ENCODE measurements around the gene JARID2.

The JARID2 gene

DNA sequence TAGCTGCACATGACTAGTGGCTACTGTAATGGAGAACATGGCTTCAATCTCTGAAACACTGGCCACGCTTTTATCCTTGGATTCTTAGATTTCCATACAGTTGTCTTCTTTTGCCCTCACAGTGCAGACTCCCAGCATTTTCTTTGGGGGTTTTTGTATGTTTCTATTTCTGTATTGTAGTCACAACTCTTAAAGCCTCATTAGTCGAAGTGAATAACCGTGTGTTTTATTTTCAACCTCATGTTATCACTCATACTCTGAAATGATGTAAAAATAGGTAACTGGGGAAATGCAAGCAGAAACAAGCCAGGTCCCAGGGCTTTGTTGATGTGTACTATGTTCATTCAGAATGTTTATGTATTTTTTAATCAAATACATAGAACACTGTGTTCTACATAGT is 162.9 kb downstream of the JARID2 start:
- no peak for TF ChIP-seq FOXP2 (optimal IDR thresholded peaks at IDR 0.05; ENCODE audit: borderline replicate concordance, extremely low read depth, extremely low read length, insufficient read depth)

DNA sequence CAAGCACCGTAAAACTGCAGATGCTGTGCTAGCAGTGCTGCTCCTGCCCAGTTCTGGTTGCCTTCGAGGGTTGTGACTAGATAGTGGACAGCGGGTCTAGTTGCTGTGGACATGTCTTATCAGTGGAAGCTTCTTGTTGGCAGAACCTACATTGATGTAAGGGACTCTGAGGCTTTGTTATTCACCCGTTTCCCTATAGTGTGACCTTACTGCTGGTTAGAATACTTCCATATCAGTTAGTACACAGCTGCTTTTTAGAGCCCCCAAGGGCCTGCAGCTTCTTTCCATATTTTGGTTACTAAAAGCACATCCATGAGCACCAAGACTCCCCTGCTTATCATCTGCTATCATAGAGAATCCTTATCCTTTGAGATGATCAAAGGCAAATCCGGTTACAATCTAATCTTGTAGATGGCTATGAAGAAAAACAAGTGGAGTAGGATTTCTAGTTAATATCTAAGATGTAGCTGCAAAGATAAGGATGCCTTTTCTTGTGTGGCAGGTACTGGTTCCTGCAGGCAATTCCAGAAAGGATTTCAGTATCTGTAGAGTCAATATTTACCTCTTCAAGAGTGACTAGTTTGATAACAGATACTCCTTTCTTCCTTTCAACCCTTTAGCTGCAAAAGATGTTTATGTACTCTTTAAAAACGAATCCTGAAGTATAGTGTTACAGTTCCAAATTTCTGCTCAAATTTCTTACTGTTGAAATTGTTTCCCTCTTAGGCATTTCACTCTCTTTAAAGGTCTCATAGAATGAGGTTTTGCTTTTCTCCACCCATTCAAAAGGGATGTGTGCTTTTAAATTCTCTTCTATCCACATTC is 163.6 kb downstream of the JARID2 start:
- TF ChIP-seq FOXP2 (optimal IDR thresholded peaks at IDR 0.05; ENCODE audit: borderline replicate concordance, extremely low read depth, extremely low read length, insufficient read depth): no peak
- TF ChIP-seq, protein P1, sequence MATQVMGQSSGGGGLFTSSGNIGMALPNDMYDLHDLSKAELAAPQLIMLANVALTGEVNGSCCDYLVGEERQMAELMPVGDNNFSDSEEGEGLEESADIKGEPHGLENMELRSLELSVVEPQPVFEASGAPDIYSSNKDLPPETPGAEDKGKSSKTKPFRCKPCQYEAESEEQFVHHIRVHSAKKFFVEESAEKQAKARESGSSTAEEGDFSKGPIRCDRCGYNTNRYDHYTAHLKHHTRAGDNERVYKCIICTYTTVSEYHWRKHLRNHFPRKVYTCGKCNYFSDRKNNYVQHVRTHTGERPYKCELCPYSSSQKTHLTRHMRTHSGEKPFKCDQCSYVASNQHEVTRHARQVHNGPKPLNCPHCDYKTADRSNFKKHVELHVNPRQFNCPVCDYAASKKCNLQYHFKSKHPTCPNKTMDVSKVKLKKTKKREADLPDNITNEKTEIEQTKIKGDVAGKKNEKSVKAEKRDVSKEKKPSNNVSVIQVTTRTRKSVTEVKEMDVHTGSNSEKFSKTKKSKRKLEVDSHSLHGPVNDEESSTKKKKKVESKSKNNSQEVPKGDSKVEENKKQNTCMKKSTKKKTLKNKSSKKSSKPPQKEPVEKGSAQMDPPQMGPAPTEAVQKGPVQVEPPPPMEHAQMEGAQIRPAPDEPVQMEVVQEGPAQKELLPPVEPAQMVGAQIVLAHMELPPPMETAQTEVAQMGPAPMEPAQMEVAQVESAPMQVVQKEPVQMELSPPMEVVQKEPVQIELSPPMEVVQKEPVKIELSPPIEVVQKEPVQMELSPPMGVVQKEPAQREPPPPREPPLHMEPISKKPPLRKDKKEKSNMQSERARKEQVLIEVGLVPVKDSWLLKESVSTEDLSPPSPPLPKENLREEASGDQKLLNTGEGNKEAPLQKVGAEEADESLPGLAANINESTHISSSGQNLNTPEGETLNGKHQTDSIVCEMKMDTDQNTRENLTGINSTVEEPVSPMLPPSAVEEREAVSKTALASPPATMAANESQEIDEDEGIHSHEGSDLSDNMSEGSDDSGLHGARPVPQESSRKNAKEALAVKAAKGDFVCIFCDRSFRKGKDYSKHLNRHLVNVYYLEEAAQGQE (IDR thresholded peaks at IDR 0.05; ENCODE audit: insufficient read depth in 1 of 2, low read depth in 2 of 2, low read length in 2 of 2): no peak
- no peak for TF ChIP-seq POLR2AphosphoS5 (IDR thresholded peaks at IDR 0.05; ENCODE audit: low read depth, low read length)
- no peak for TF ChIP-seq SIN3A (IDR thresholded peaks at IDR 0.05; ENCODE audit: borderline replicate concordance, insufficient read depth, low read length)
- no peak for TF ChIP-seq TAF1 (IDR thresholded peaks at IDR 0.05; ENCODE audit: borderline replicate concordance, insufficient read depth, low read length)

DNA sequence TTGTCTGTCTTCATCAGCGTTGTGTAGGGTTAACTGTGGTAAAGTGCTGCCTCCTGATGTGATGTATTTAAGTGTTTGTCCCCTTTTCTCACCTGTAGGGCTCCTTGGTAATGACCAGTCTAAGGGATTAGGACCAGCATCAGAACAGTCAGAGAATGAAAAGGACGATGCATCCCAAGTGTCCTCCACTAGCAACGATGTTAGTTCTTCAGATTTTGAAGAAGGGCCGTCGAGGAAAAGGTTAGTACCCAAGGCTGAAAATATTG is 164.2 kb downstream of the JARID2 start:
- TF ChIP-seq FOXP2 (optimal IDR thresholded peaks at IDR 0.05; ENCODE audit: borderline replicate concordance, extremely low read depth, extremely low read length, insufficient read depth): no peak
- no peak for TF ChIP-seq TAF1 (IDR thresholded peaks at IDR 0.05; ENCODE audit: borderline replicate concordance, insufficient read depth, low read length)
- TF ChIP-seq, protein P1 (IDR thresholded peaks at IDR 0.05; ENCODE audit: insufficient read depth in 1 of 2, low read depth in 2 of 2, low read length in 2 of 2): no peak

DNA sequence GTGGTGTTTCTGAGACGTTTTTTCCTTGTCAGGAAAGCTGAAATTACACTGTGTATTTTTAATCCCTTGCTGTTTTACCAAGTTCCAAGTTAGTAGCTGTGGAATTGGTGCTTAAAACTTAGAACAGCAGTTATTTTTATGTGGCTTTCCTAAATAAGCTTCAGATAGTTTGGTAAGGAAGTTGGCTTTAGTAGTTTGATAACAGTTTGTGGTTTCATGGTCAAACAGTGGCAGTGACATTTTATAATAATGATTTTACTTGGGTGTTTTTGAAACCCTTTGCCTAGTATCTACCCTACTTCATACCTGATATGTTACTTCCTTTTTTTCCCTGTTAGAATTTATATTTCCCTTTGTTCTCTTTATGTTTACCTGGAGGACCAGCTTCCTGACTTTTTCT is 164.9 kb downstream of the JARID2 start:
- TF ChIP-seq POLR2AphosphoS5 (IDR thresholded peaks at IDR 0.05; ENCODE audit: low read depth, low read length): no peak
- no peak for TF ChIP-seq FOXP2 (optimal IDR thresholded peaks at IDR 0.05; ENCODE audit: borderline replicate concordance, extremely low read depth, extremely low read length, insufficient read depth)
- TF ChIP-seq SIN3A (IDR thresholded peaks at IDR 0.05; ENCODE audit: borderline replicate concordance, insufficient read depth, low read length): no peak

DNA sequence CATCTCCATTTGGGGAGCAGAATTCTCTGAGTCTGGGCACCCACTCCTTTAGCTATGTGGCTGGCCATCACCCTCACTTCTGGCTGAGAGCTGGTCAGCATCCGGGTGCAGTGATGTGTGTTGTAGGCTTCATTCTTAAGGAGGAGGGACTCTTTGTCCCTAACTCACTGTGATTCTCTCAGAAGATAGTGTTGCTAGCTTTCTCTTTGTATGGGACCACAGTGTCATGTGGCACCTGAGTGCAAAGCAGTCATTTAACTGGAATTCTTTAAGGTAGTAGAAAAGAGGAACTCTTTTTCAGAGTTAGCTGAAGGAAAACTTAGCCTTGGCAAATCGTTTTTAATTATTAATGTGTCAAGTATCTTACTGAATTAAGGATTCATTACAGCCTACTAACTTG is 165.9 kb downstream of the JARID2 start:
- TF ChIP-seq SIN3A (IDR thresholded peaks at IDR 0.05; ENCODE audit: borderline replicate concordance, insufficient read depth, low read length) (no peak), POLR2AphosphoS5 (IDR thresholded peaks at IDR 0.05; ENCODE audit: low read depth, low read length) (no peak), TAF1 (IDR thresholded peaks at IDR 0.05; ENCODE audit: borderline replicate concordance, insufficient read depth, low read length) (no peak), FOXP2 (optimal IDR thresholded peaks at IDR 0.05; ENCODE audit: borderline replicate concordance, extremely low read depth, extremely low read length, insufficient read depth) (no peak)
- TF ChIP-seq, protein P1 (IDR thresholded peaks at IDR 0.05; ENCODE audit: insufficient read depth in 1 of 2, low read depth in 2 of 2, low read length in 2 of 2): no peak

DNA sequence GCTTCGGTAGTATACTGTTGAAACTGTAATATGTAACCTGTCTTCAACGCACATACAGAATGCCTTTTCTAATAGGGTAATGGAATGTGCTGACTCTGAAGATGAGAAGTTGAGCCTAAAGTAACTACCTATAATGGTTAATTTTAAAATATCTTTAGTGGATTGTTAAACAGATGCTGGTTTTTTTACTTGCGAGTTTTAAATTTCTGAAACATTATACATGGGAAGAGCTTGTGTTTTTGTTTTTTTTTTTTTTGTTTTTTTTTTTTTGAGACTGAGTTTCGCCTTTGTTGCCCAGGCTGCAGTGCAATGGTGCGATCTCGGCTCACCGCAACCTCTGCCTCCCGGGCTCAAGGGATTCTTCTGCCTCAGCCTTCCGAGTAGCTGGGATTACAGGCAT is 166.9 kb downstream of the JARID2 start:
- TF ChIP-seq FOXP2 (optimal IDR thresholded peaks at IDR 0.05; ENCODE audit: borderline replicate concordance, extremely low read depth, extremely low read length, insufficient read depth) (no peak), SIN3A (IDR thresholded peaks at IDR 0.05; ENCODE audit: borderline replicate concordance, insufficient read depth, low read length) (no peak), POLR2AphosphoS5 (IDR thresholded peaks at IDR 0.05; ENCODE audit: low read depth, low read length) (no peak), TAF1 (IDR thresholded peaks at IDR 0.05; ENCODE audit: borderline replicate concordance, insufficient read depth, low read length) (no peak)
- TF ChIP-seq, protein P1 (IDR thresholded peaks at IDR 0.05; ENCODE audit: insufficient read depth in 1 of 2, low read depth in 2 of 2, low read length in 2 of 2): no peak
